Activated T-cell treated with anti-CD3 and anti-CD28 coated beads for 24 hours (primary cell): ENCODE data around the gene CASP9.

ENCODE experiments used
- DNase-seq: peaks from one replicate; pipeline ENCODE4 v3.0.0-alpha.2; 2020; ENCODE audit warnings: low read depth

Gene CASP9

DNA sequence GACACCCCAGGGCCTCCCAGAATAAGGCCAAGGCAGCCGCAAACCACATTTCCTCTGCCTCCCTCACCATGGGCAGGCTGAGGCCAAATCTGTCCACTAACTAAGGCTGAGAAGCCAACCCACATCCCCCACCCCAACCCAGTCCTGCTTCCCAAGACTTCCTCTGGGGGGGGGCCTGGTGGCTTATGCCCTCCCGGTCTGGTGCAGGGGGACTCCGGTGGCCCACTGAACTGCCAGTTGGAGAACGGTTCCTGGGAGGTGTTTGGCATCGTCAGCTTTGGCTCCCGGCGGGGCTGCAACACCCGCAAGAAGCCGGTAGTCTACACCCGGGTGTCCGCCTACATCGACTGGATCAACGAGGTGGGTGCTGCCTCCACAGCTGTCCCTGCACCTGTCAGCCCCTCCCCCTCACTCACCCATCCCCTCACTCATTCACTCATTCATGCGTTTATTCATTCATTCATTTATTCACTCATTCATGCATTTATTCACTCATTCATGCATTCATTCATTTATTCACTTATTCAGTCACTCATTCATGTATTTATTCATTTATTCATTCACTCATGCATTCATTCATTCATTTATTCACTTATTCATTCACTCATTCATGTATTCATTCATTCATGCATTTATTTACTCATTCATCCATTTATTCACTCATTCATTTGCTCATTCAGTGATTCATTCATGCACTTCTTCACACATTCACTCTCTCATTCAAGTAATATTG, 78.5 kb downstream of the CASP9 start:
- DNase-seq = no peak

DNA sequence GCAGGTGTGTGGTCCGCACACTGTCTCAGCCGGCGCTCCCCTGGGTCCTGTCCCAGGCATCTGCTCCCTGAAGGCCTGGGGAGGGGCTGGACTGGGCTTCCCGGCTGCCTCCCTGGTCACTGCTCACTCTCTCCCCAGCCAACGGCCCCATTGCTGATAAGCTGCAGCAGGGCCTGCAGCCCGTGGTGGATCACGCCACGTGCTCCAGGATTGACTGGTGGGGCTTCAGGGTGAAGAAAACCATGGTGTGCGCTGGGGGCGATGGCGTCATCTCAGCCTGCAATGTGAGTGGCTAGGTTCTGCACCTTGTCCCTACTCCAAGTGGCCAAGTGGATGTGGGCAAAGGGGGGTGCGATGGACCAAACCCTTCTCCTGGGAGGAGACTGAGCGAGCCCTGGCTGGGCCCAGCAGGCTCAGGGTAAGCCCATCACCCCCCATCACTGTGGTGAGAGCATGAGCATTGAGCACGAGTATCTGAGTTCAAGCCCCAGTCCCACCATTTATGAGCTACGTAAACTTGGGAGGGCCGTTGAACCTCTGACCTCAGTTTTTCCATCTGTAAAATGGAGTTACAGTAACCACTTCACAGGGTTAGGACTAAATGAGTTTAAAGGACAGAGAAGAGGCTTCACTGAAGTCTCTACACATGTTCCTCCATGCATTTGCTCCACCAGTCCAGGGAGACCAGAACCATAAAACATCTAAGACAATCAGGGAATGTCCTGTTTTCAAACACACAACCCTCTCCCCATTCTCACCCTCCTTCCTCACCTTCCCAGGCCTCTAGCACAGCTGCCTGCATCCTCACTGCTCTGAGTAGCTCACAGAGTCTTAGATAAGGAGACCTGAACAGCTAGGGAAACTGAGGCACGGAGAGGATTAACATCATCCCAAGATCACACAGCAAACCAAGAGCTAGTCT, 79.3 kb downstream of the CASP9 start:
- no peak for DNase-seq

DNA sequence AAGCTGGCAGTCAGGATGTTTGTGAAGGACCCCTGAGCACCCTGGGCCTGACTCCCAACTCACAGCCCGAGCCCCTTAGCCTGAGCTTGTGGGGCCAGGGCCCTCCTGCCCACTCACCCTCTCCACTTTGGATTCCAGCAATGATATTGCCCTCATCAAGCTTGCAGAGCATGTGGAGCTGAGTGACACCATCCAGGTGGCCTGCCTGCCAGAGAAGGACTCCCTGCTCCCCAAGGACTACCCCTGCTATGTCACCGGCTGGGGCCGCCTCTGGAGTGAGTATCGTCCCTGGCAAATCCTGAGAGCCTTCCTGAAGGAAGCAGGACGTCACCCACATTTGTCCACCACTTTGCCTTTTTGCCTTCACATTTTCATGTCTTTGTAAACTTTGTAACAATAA, 80.7 kb downstream of the CASP9 start:
- DNase-seq = no peak

DNA sequence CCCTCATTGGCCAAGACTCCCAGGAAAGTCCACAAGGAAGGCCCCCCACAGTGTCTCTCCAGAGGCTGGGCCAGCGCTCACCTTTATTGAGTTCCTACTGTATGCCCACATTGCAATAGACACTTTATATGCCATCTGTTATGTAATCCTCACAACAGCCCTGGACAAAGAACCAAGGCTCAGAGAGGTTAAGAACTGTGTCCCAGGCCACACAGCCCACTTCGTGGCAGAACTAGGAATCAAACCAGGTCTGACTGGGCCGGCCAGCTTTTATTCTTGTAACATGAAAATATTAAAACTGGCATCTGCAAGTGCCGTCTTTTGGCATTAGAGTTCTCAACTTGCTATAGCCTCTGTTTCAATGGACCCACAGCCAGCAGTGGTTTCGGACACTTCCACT, 81.3 kb downstream of the CASP9 start:
- DNase-seq = no peak

DNA sequence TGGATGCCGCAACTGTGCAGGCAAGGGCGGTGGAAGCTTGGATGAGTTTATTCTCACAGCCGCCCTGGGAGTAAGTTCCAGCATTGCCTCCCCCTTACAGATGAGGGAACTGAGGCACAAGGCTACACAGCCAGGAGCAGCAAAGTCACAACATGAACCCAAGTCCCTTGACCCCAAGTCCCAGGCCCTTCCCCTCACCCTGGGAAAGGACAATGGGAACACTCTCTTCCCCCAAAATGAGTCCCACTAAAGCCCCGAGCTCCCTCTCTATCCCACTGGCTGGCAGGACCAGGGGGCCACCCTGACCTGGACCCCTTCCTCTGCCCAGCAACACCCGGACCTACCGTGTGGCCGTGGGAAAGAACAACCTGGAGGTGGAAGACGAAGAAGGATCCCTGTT, 81.9 kb downstream of the CASP9 start:
- no peak for DNase-seq
